NCI-H2227 (cell line): ENCODE measurements around the gene NR2F1.

Experiments used
- DNase-seq: peaks from one replicate; lab custom pipeline; 2025; ENCODE audit not compliant: unreplicated experiment; lab: John Stamatoyannopoulos, UW

The NR2F1 gene

GRCh38 chr5:93577854-93578812 is 4.9 kb upstream of the NR2F1 start:
- no peak for DNase-seq

GRCh38 chr5:93578813-93579691 is 4.0 kb upstream of the NR2F1 start:
- DNase-seq, result no peak

- DNase-seq, result peak; percentile 73
Measured at GRCh38 chr5:93579692-93580062, 3.3 kb upstream of the NR2F1 start.

- DNase-seq, result no peak
Measured at GRCh38 chr5:93580063-93580926, 2.7 kb upstream of the NR2F1 start.

- no peak for DNase-seq
Measured at GRCh38 chr5:93580927-93581445, 2.0 kb upstream of the NR2F1 start, which contains the start of gene NR2F1-AS1. Gene NR2F1-AS1, minus strand, starts transcription at chr5:93581219.

GRCh38 chr5:93582167-93582462 is 907 bp upstream of the NR2F1 start:
- DNase-seq, result no peak

GRCh38 chr5:93583439-93583767 is 381 bp downstream of the NR2F1 start:
- no peak for DNase-seq

- no peak for DNase-seq
Measured at GRCh38 chr5:93583768-93584595, 960 bp downstream of the NR2F1 start.

- no peak for DNase-seq
Measured at GRCh38 chr5:93584596-93585040, 1.6 kb downstream of the NR2F1 start.

GRCh38 chr5:93585041-93585766 is 2.2 kb downstream of the NR2F1 start:
- no peak for DNase-seq

GRCh38 chr5:93585767-93586385 is 2.9 kb downstream of the NR2F1 start:
- DNase-seq, result peak; percentile 82

- DNase-seq, result no peak
Measured at GRCh38 chr5:93586736-93587596, 3.9 kb downstream of the NR2F1 start.

- DNase-seq, result no peak
Measured at GRCh38 chr5:93587597-93588351, 4.8 kb downstream of the NR2F1 start.

- peak; percentile 68 for DNase-seq
Measured at GRCh38 chr5:93588352-93589151, 5.5 kb downstream of the NR2F1 start.

- DNase-seq, result no peak
Measured at GRCh38 chr5:93589152-93589828, 6.3 kb downstream of the NR2F1 start.

- no peak for DNase-seq
Measured at GRCh38 chr5:93589829-93590215, 6.8 kb downstream of the NR2F1 start.
